Fibroblast of skin of right biceps (primary cell): ENCODE results near the gene ACAD9.
"Not testable (repeated sequence)": the region's sequence is repeated elsewhere in the genome, so short reads cannot be mapped to it uniquely, and the experiment has no call there.

Experiments
- DNase-seq: peaks from one replicate; pipeline ENCODE4 v3.0.0-alpha.2; 2013

ACAD9 gene

GRCh38 chr3:128903501-128903900, 24.1 kb downstream of the ACAD9 start:
- DNase-seq = no peak

GRCh38 chr3:128906031-128906803, 26.8 kb downstream of the ACAD9 start:
- no peak for DNase-seq

GRCh38 chr3:128906804-128907525, 27.5 kb downstream of the ACAD9 start:
- DNase-seq = no peak

- DNase-seq = no peak
These were observed 28.5 kb downstream of the ACAD9 start for GRCh38 chr3:128907706-128908445.

GRCh38 chr3:128908951-128909350, 29.5 kb downstream of the ACAD9 start:
- DNase-seq = no peak

GRCh38 chr3:128910006-128910405, 30.6 kb downstream of the ACAD9 start:
- DNase-seq = no peak

GRCh38 chr3:128911911-128912310, 32.5 kb downstream of the ACAD9 start:
- DNase-seq = no peak

- DNase-seq = no peak
These were observed 35.7 kb downstream of the ACAD9 start for GRCh38 chr3:128914966-128915645.

GRCh38 chr3:128917291-128917690, 37.9 kb downstream of the ACAD9 start:
- no peak for DNase-seq

GRCh38 chr3:128919988-128920387, 40.6 kb downstream of the ACAD9 start:
- no peak for DNase-seq

- no peak for DNase-seq
These were observed 43.5 kb downstream of the ACAD9 start for GRCh38 chr3:128922804-128923459.

- DNase-seq = no peak
These were observed 44.2 kb downstream of the ACAD9 start for GRCh38 chr3:128923576-128923975.

- not testable (repeated sequence) for DNase-seq
These were observed 44.6 kb downstream of the ACAD9 start for GRCh38 chr3:128923986-128924385.

GRCh38 chr3:128929364-128929763, 49.9 kb downstream of the ACAD9 start:
- DNase-seq = no peak

- no peak for DNase-seq
These were observed 51.6 kb downstream of the ACAD9 start for GRCh38 chr3:128931046-128931445.

- DNase-seq = no peak
These were observed 53.2 kb downstream of the ACAD9 start for GRCh38 chr3:128932516-128933212.

- DNase-seq = no peak
These were observed 53.9 kb downstream of the ACAD9 start for GRCh38 chr3:128933213-128933921.

- DNase-seq = no peak
These were observed 54.5 kb downstream of the ACAD9 start for GRCh38 chr3:128933922-128934253.

- no peak for DNase-seq
These were observed 56.5 kb downstream of the ACAD9 start for GRCh38 chr3:128935922-128936321.

- DNase-seq = no peak
These were observed 56.9 kb downstream of the ACAD9 start for GRCh38 chr3:128936341-128936740.

GRCh38 chr3:128940252-128940651, 60.8 kb downstream of the ACAD9 start:
- DNase-seq = no peak
